IMR-90 (cell line): ENCODE measurements around the gene GDI2. TPM values are rescaled to one million over a fixed set of nuclear protein-coding genes. Genes with fewer than 3 reads are reported as not detected.

ENCODE experiments used
- ATAC-seq: fragments of 200-7000 bp; cut with Tn5 transposase; 2 replicates; pipeline ENCODE4 v1.9.1; 2020; ENCODE audit warnings: low read depth, mild to moderate bottlenecking, moderate library complexity
- BruUV-seq: library from RNA; stranded (reverse); fragments of 400-500 nt; replicated peaks from 2 replicates; lab custom pipeline; 2021; lab: Mats Ljungman, UMichigan
- CTCF ChIA-PET: fragments of 300-600 bp; formaldehyde crosslinking; extraction: SDS; loops from one replicate; lab custom pipeline; 2021; ENCODE audit warnings: antibody characterized with exemption; lab: Yijun Ruan, JAX
- POLR2A ChIA-PET: fragments of 300-600 bp; sonication (Branson Sonifier 250); formaldehyde crosslinking; loops from one replicate; lab custom pipeline; 2022; ENCODE audit warnings: antibody characterized with exemption; ENCODE audit not compliant: unreplicated experiment; lab: Charles Lee
- DNase-seq: peaks from one replicate; pipeline ENCODE4 v3.0.0; 2013
- H2AFZ ChIP-seq: replicated peaks from 2 replicates; pipeline ENCODE3; 2013; ENCODE audit warnings: low read length, mild to moderate bottlenecking; ENCODE audit not compliant: poor library complexity
- H2AK5ac ChIP-seq: 2 replicates; pipeline ENCODE4 v1.6.1; 2013; ENCODE audit warnings: low read depth, low read length, inconsistent platforms
- H2AK9ac ChIP-seq: replicated peaks from 2 replicates; pipeline ENCODE3; 2013; ENCODE audit warnings: mild to moderate bottlenecking, low read depth, low read length, moderate library complexity; ENCODE audit not compliant: poor library complexity
- H2BK120ac ChIP-seq: 2 replicates; pipeline ENCODE4 v1.6.1; 2013; ENCODE audit warnings: low read depth, low read length, inconsistent platforms
- H2BK15ac ChIP-seq: 3 replicates; pipeline ENCODE4 v1.6.1; 2013; ENCODE audit warnings: low read depth, low read length, inconsistent platforms
- H2BK20ac ChIP-seq: 2 replicates; pipeline ENCODE4 v1.6.1; 2013; ENCODE audit warnings: low read depth, mild to moderate bottlenecking, inconsistent platforms, low read length, moderate library complexity
- H2BK5ac ChIP-seq: 2 replicates; pipeline ENCODE4 v1.6.1; 2013; ENCODE audit warnings: mild to moderate bottlenecking, low read depth, low read length, inconsistent platforms; ENCODE audit not compliant: poor library complexity, severe bottlenecking
- H3K14ac ChIP-seq: replicated peaks from 2 replicates; pipeline ENCODE4 v1.6.1; 2013; ENCODE audit warnings: low read depth, low read length, inconsistent platforms
- H3K18ac ChIP-seq: 2 replicates; pipeline ENCODE4 v1.6.1; 2013; ENCODE audit warnings: low read depth, low read length, control low read depth
- H3K23ac ChIP-seq: 2 replicates; pipeline ENCODE4 v1.6.1; 2013; ENCODE audit warnings: low read depth, low read length, inconsistent platforms
- H3K27ac ChIP-seq: 2 replicates; pipeline ENCODE4 v1.5.1; 2013; ENCODE audit warnings: mild to moderate bottlenecking, control low read depth, low read length; ENCODE audit not compliant: insufficient read depth
- H3K27me3 ChIP-seq: 2 replicates; pipeline ENCODE4 v1.6.1; 2013; ENCODE audit warnings: low read length; ENCODE audit not compliant: control insufficient read depth, insufficient read depth
- H3K36me3 ChIP-seq: 2 replicates; pipeline ENCODE4 v1.6.1; 2013; ENCODE audit warnings: low read length, mixed read lengths; ENCODE audit not compliant: control insufficient read depth, insufficient read depth
- H3K4ac ChIP-seq: 2 replicates; pipeline ENCODE4 v1.6.1; 2013; ENCODE audit warnings: low read depth, low read length, inconsistent platforms
- H3K4me1 ChIP-seq: 2 replicates; pipeline ENCODE4 v1.6.1; 2013; ENCODE audit warnings: low read length, mixed read lengths; ENCODE audit not compliant: control insufficient read depth, insufficient read depth
- H3K4me2 ChIP-seq: 2 replicates; pipeline ENCODE4 v1.6.1; 2013; ENCODE audit warnings: low read depth, mild to moderate bottlenecking, control low read depth, low read length, moderate library complexity
- H3K4me3 ChIP-seq: 2 replicates; pipeline ENCODE4 v1.5.1; 2013; ENCODE audit warnings: low read depth, mild to moderate bottlenecking, control low read depth, low read length, moderate library complexity; ENCODE audit not compliant: insufficient read depth
- H3K56ac ChIP-seq: 2 replicates; pipeline ENCODE4 v1.6.1; 2013; ENCODE audit warnings: low read length, inconsistent platforms; ENCODE audit not compliant: insufficient read depth; ENCODE audit errors: extremely low read depth
- H3K79me1 ChIP-seq, 2 experiments: 2 replicates each; pipeline ENCODE4 v1.6.1; 2013; ENCODE audit warnings: low read length in 2 of 2, inconsistent platforms in 1 of 2, low read depth in 1 of 2
- H3K9ac ChIP-seq: 2 replicates; pipeline ENCODE4 v1.6.1; 2013; ENCODE audit warnings: low read depth, low read length, control low read depth
- H3K9me1 ChIP-seq: 2 replicates; pipeline ENCODE4 v1.6.1; 2013; ENCODE audit warnings: low read length, inconsistent platforms; ENCODE audit not compliant: insufficient read depth
- H3K9me3 ChIP-seq: 2 replicates; pipeline ENCODE4 v1.6.1; 2013; ENCODE audit warnings: low read length; ENCODE audit not compliant: control insufficient read depth, insufficient read depth
- H4K20me1 ChIP-seq: 2 replicates; pipeline ENCODE4 v1.6.1; 2013; ENCODE audit warnings: low read length, inconsistent platforms; ENCODE audit not compliant: insufficient read depth
- H4K5ac ChIP-seq: 2 replicates; pipeline ENCODE4 v1.6.1; 2013; ENCODE audit warnings: mild to moderate bottlenecking, low read depth, low read length, control low read depth
- H4K8ac ChIP-seq, 2 experiments: 2 replicates each; pipeline ENCODE4 v1.6.1; 2013; ENCODE audit warnings: low read depth in 2 of 2, low read length in 2 of 2, control low read depth in 1 of 2, inconsistent platforms in 1 of 2
- H4K91ac ChIP-seq: 2 replicates; pipeline ENCODE4 v1.6.1; 2013; ENCODE audit warnings: low read depth, low read length, inconsistent platforms; ENCODE audit not compliant: insufficient read depth
- CEBPB ChIP-seq: IDR thresholded peaks from 2 replicates; pipeline ENCODE4 v1.6.1; 2012; ENCODE audit warnings: low read depth, low read length, improper control_type of control experiment
- MAZ ChIP-seq: IDR thresholded peaks from 2 replicates; pipeline ENCODE4 v1.6.1; 2012; ENCODE audit warnings: low read depth, mild to moderate bottlenecking, low read length, improper control_type of control experiment, moderate library complexity, borderline replicate concordance
- SMC3 ChIP-seq: fragments of 150-350 bp; IDR thresholded peaks from 2 replicates; pipeline ENCODE4 v1.6.1; 2016; ENCODE audit warnings: low read depth, mild to moderate bottlenecking, antibody characterized with exemption, low read length, moderate library complexity
- WGBS, 2 experiments: methylation state at CpG; one replicate each; pipeline versions ENCODE4 v1.1.5 to v1.1.7; 2013; ENCODE audit warnings: missing lambda C conversion rate in 2 of 2; ENCODE audit not compliant: insufficient read length in 1 of 2; ENCODE audit errors: extremely low coverage in 2 of 2; 5-methylcytosine and 5-hydroxymethylcytosine counted together
- dilution Hi-C: fragments of 300-500 bp; cut with HindIII; formaldehyde crosslinking; loops from one replicate; pipeline ENCODE4 v1.14.3; 2018; ENCODE audit warnings: low sequenced_read_pairs; ENCODE audit not compliant: unreplicated experiment
- in situ Hi-C: fragments of 300-500 bp; cut with MboI; formaldehyde crosslinking; loops from 3 replicates; pipeline ENCODE4 v1.14.3; 2019; ENCODE audit warnings: low sequenced_read_pairs, inconsistent platforms, mixed read lengths
- intact Hi-C: fragments of 100-400 bp; cut with micrococcal nuclease; formaldehyde crosslinking; loops from 2 replicates; pipeline ENCODE4 v1.10.0; 2022
- polyA plus RNA-seq, 3 experiments: library from polyadenylated mRNA; depleted of rRNA; stranded (reverse); fragments of >200 nt; gene quantifications; 2 replicates each; pipeline ENCODE4 v1.2.3, GENCODE V29; 2012; ENCODE audit warnings: low replicate concordance in 1 of 3
- total RNA-seq: library from RNA; depleted of rRNA; stranded (reverse); fragments of >200 nt; gene quantifications from 2 replicates; pipeline ENCODE4 v1.2.3, GENCODE V29; 2012
- TF ChIP-seq, protein P1 (sequence below): fragments of 150-350 bp; IDR thresholded peaks from 2 replicates; pipeline ENCODE4 v1.6.1; 2016; ENCODE audit warnings: low read depth, mild to moderate bottlenecking, low read length, moderate library complexity, borderline replicate concordance
- TF ChIP-seq, protein P2 (sequence below): conservative IDR thresholded peaks from 2 replicates; pipeline ENCODE4 v1.5.1; 2012; ENCODE audit warnings: mild to moderate bottlenecking, low read depth, low read length, improper control_type of control experiment

GDI2 gene
- total and polyA plus RNA-seq, 2 of the 4 experiments (the other 2 are of a cell fraction) = 171 to 396 TPM

DNA sequence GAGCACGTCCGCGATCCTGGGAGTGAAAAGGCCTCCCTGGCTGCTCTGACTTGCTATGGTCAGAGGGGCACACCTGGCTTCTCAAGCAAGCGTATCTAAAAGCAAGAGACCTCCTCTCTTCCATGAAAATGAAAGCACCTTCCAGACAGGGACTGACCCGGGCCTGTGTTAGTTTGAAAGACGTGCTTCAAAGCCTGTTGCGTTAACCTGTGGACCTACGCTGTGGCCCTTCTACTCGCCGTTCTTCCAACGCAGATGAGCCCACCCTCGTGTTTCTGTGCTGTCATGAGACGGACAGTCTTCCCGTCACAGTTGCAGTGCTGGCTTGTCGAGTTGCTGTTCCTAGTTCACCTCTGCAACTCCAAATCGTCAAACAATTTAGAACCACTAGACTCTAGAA, 15.5 kb upstream of the GDI2 start:
- no peak overlapping the region for H2AK9ac ChIP-seq

More for the DNA sequence above, 15.5 kb upstream of the GDI2 start:
- BruUV-seq = no TSS peak
- Histone ChIP-seq H3K4me3 (no peak overlapping the region), H3K14ac (no peak overlapping the region), H3K79me1 (no peaks in the 10 kb centered on the region), H3K9me3 (no peaks in the 10 kb centered on the region), H2BK5ac (no peak overlapping the region), H3K23ac (no peak overlapping the region), H3K36me3 (no peaks in the 10 kb centered on the region), H2AK5ac (no peak overlapping the region), H4K5ac (no peak overlapping the region), H4K91ac (no peak overlapping the region), H3K4ac (no peak overlapping the region), H3K27me3 (no peaks in the 10 kb centered on the region), H3K27ac (no peak overlapping the region), H4K8ac (no peak overlapping the region), H2BK15ac (no peak overlapping the region), H3K56ac (no peak overlapping the region; the same call in 1 of the 2 replicates), H2BK120ac (no peak overlapping the region), H4K20me1 (no peaks in the 10 kb centered on the region), H3K9me1 (peaks cover 5% of the 10 kb centered on the region; the same call in 1 of the 2 replicates), H3K4me2 (no peak overlapping the region), H2AFZ (no peak overlapping the region), H3K4me1 (no peaks in the 10 kb centered on the region), H3K9ac (no peak overlapping the region), H2BK20ac (no peak overlapping the region), H3K18ac (no peak overlapping the region)
- WGBS, 2 experiments = 89% methylated on average over 8 of the region's 16 CpGs; no CpG with 5 or more reads in 1 of the 2 experiments
- dilution Hi-C loops (no loop called here), in situ Hi-C loops (loop anchor here (5.0 kb wide), 1 partner anchor 34 kb away; no protein-coding TSS in a partner anchor), intact Hi-C loops (no loop called here)
- ATAC-seq = no peak
- no peak for DNase-seq
- TF ChIP-seq CEBPB (no peak), MAZ (no peak), SMC3 (no peak)
- TF ChIP-seq, protein P1, sequence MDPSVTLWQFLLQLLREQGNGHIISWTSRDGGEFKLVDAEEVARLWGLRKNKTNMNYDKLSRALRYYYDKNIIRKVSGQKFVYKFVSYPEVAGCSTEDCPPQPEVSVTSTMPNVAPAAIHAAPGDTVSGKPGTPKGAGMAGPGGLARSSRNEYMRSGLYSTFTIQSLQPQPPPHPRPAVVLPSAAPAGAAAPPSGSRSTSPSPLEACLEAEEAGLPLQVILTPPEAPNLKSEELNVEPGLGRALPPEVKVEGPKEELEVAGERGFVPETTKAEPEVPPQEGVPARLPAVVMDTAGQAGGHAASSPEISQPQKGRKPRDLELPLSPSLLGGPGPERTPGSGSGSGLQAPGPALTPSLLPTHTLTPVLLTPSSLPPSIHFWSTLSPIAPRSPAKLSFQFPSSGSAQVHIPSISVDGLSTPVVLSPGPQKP = no peak
- TF ChIP-seq, protein P2, sequence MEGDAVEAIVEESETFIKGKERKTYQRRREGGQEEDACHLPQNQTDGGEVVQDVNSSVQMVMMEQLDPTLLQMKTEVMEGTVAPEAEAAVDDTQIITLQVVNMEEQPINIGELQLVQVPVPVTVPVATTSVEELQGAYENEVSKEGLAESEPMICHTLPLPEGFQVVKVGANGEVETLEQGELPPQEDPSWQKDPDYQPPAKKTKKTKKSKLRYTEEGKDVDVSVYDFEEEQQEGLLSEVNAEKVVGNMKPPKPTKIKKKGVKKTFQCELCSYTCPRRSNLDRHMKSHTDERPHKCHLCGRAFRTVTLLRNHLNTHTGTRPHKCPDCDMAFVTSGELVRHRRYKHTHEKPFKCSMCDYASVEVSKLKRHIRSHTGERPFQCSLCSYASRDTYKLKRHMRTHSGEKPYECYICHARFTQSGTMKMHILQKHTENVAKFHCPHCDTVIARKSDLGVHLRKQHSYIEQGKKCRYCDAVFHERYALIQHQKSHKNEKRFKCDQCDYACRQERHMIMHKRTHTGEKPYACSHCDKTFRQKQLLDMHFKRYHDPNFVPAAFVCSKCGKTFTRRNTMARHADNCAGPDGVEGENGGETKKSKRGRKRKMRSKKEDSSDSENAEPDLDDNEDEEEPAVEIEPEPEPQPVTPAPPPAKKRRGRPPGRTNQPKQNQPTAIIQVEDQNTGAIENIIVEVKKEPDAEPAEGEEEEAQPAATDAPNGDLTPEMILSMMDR = no peak
- ChIA-PET CTCF (no interaction called here), POLR2A (no interaction called here)
